Neural cell (in vitro differentiated cells): ENCODE data around the gene SNX30.

ENCODE experiments used
- EP300 ChIP-seq: fragments of 450-650 bp; conservative IDR thresholded peaks from 2 replicates; pipeline ENCODE4 v1.6.1; 2014; ENCODE audit warnings: antibody characterized with exemption, mild to moderate bottlenecking, moderate library complexity; ENCODE audit not compliant: poor library complexity, severe bottlenecking
- EZH2 ChIP-seq: fragments of 200-600, 300-800 bp; shearing (Covaris generic), sonication (generic); IDR thresholded peaks from 2 replicates; pipeline ENCODE4 v1.6.1; 2014; ENCODE audit warnings: antibody characterized with exemption, low read length, borderline replicate concordance, mild to moderate bottlenecking; ENCODE audit not compliant: insufficient read depth, poor library complexity, severe bottlenecking
- MXI1 ChIP-seq: fragments of 450-650 bp; conservative IDR thresholded peaks from 2 replicates; pipeline ENCODE4 v1.6.1; 2014; ENCODE audit warnings: antibody characterized with exemption, mild to moderate bottlenecking; ENCODE audit not compliant: poor library complexity, severe bottlenecking
- TAF1 ChIP-seq: IDR thresholded peaks from 2 replicates; pipeline ENCODE4 v1.6.1; 2012; ENCODE audit warnings: low read depth

DNA sequence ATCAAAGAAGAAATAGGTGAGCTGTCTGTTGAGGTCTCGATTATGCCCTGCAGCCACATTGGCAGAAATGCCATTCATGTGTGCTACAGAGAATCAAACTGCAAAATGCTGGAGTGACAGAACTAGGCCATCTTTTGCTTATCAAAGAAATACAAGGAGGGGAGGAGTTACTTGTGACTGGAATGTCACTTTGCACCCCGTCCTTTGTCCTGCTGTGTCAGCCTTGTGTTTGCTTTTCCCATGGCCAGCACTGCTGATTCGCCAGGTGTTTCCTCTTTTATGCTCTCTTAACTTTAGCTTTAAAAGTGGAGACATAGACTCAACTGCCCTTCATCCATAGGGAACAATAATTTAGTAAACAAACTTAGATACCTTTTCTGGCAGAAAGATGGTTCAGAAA, 85.8 kb downstream of the SNX30 start:
- TF ChIP-seq MXI1, result no peak
- TF ChIP-seq TAF1, result no peak
- no peak for TF ChIP-seq EZH2
- no peak for TF ChIP-seq EP300
